ENCODE results near the gene MARCHF11.

MARCHF11 gene, protein sequence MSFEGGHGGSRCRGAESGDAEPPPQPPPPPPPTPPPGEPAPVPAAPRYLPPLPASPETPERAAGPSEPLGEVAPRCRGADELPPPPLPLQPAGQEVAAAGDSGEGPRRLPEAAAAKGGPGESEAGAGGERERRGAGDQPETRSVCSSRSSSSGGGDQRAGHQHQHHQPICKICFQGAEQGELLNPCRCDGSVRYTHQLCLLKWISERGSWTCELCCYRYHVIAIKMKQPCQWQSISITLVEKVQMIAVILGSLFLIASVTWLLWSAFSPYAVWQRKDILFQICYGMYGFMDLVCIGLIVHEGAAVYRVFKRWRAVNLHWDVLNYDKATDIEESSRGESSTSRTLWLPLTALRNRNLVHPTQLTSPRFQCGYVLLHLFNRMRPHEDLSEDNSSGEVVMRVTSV

DNA sequence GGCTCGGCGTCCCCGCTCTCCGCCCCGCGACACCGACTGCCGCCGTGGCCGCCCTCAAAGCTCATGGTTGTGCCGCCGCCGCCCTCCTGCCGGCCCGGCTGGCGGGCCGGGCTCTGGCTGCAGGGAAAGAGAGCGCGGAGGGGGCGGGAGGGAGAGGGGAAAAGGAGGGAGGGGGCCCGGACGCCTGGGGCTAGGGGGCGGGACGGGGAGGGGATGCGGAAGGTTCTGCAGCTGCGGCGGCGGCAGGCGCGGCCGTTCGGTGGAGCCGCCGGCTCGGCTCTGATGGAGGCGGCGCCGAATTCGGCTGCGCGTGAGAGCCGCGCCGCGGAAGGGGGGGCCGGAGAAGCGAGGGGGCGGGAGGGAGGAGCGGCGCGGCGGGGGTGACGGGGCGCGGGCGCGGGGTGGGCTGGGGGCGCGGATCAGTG lies at the start of gene MARCHF11:
TSS of gene MARCHF11 (minus strand) at position 281 of the 425 bp plus-strand sequence. CDS start at position 65, 216 bp downstream.
- no peak for DNase-seq (ENCODE audit: low read depth)

DNA sequence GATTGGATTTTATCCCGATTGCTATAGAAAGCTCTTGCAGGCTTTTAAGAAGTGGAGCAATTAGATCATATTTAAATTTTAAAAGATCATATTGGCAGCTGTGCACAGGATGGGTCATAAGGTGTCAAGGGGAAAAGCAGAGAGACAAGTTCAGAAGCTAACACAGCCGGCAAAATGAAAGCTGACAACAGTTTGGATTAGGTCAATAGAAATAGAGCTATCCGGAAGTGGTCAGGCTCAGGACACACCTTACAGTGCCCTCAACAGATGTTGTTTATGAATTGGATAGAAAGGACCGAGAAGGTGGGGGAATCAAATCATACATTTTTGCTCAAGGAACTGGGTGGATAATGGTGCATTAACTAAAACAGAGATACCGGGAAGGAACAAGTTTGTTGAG lies 46.3 kb upstream of the MARCHF11 start:
- DNase-seq (ENCODE audit: low read depth) = no peak

DNA sequence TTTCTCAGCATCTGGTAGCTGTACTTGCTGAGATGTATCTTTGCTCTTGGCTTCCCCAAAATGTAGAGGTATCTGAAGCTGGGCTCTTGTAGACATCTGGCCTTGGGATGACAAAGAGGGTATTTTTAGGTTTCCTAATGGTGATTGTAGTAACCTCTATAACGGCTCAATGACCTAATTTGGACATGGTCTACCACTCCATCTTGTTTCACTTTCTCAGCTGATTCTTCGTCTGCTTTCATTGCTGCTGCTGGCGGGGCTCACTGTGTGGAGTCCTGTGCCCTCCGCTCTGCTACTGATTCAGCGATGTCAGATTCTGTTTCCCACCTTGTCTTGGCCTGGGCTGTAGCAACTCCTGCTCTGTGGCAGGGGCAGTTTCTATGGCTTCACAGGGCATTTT lies 12.7 kb upstream of the MARCHF11 start:
- no peak for DNase-seq (ENCODE audit: low read depth)

DNA sequence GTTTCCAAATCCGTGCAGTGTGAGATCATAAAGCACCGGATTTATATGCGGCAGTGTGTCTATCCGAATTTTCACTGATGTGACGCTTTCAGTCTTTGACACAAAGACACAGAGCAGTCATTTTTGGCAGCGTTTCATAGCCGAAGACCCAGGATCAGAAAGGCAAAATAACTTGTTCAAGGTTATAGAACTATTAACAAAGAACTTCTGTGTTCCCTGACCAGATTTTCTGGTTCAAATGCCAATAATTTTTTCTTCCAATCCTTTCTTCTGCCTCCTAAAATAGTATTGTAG lies 1.1 kb upstream of the MARCHF11 start:
- DNase-seq (ENCODE audit: low read depth) = no peak

DNA sequence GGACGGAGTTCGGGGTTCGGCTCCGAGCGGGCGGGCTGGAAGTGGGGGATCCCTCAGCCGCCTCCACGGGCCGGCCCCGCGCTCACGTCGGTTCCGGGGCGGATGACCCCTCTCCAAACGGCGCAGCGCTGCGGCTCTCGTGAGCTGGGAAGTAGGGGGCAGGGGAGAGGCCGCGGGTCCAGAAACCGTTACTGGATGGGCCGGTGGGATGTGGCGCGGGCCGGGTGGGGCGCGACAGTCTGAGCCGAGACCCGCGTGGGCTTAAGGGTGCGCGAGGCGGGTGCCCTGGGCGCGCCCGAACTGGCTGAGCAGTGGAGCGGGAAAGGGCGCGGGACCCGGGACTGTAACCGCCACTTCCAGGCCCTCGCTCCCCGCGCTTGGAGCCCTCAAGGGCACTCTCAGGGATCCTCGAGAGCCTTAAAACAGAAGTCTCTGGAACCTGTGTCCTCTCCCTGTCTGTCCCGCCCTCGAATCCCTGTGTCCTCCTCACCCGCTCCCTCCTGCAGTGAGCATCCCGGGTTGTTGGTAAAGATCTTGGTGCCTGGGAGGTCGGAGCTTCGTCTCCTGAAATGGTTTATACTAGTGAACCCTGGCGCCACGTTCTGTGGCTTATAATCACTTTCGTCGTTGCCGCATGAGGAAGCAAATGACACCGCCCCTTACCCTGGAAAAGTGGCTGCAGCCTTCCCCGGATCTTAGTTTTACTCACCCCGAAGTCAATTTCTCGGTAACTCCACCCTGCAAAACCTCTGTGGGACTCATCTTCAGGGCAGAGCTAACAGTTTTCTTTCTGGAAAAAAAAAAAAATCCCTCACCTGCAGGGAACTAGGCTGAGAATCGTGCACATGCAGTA lies 571 bp upstream of the MARCHF11 start:
- DNase-seq (ENCODE audit: low read depth) = no peak

DNA sequence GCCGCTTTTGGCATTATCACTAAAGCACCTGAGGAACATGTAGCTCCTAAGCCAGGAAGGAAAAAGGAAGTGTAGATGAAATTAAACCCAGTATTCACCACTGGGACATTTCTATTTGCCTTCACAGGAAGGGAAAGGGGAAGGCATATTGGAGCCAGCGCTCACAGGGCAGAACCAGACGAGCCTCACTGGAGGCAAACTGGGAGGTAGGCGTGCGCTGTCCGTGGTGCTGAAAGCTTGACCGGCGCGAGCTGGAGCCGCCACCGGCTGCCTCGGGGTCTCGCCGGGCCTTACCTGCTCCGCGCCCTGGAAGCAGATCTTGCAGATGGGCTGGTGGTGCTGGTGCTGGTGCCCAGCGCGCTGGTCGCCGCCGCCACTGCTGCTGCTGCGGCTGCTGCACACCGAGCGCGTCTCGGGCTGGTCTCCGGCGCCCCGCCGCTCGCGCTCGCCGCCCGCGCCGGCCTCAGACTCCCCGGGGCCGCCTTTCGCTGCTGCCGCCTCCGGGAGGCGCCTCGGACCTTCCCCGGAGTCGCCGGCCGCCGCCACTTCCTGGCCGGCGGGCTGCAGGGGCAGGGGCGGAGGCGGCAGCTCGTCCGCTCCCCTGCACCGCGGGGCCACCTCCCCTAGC lies 732 bp downstream of the MARCHF11 start:
- DNase-seq (ENCODE audit: low read depth) = no peak

DNA sequence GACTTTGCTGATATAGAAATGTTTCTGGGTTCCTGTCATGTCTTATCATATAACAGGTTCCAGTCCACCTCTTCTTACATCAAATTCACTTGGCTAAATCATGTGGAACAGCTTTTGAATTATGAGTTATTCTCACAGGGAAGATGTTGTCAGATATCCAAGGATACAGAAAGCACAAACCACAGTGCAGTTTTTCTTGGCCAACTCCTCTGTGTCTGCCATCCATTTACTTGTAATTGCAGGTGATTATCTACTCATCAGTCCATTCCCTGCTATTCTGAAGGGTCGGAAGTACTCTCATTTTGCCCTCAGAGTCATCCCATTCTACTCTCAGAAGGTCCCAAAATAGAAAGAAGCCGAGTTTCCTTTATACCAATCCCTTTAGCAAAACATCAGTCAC lies 10.0 kb downstream of the MARCHF11 start:
- no peak for DNase-seq (ENCODE audit: low read depth)

DNA sequence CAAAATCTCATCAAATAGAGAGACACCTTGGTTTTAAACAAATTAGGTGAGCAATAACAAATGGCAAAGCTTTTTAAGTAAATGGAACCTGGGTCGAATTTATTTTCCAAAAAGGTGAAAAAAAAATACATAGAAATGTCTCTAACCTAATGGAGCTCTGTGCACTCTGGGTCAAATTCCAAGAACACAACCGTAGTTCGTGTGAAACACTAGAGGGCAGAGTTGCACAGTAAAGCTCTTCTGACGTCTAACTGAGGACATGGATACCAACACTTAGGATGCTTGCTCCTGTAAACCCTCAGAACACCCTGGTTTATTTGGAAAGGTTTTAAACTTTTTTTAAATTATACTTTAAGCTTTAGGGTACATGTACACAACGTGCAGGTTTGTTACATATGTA lies 18.9 kb downstream of the MARCHF11 start:
- DNase-seq (ENCODE audit: low read depth) = no peak

DNA sequence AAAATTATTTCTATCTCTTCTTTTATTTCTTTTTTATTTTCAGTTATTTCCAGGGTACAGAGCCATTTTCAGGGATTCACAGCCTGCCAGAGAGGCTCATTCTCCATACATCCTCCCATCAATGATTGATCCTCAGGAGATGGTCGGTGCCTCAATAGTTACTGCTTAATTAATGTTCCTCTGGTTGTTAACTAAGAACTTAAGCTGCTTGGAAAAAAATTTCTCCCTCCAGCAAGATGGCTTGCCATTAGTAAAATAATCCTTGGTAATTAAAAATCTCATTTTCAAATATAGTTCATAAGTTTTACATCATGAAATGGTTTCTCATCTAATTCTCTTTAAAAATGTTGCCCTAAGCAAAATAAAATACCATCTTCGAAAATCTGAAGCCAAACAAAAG lies 20.0 kb downstream of the MARCHF11 start:
- DNase-seq (ENCODE audit: low read depth) = no peak

DNA sequence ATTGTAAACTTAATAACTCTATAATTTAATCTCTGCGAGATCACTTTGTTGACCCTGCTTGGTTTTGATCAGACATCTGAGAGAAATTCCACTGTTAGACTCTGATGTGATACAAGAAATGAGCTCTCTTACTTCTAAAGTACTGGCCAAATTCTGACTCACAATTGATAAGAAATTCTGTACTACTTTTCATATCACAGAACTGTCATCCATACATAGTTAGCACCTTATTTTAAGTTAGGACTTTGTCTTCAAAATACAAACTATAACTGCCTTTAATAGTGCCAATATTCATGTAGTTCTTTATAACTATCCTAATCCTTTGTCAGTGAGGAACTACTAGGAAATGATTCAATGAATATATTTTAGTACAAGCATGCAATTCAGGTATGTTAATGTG lies 23.4 kb downstream of the MARCHF11 start:
- no peak for DNase-seq (ENCODE audit: low read depth)

DNA sequence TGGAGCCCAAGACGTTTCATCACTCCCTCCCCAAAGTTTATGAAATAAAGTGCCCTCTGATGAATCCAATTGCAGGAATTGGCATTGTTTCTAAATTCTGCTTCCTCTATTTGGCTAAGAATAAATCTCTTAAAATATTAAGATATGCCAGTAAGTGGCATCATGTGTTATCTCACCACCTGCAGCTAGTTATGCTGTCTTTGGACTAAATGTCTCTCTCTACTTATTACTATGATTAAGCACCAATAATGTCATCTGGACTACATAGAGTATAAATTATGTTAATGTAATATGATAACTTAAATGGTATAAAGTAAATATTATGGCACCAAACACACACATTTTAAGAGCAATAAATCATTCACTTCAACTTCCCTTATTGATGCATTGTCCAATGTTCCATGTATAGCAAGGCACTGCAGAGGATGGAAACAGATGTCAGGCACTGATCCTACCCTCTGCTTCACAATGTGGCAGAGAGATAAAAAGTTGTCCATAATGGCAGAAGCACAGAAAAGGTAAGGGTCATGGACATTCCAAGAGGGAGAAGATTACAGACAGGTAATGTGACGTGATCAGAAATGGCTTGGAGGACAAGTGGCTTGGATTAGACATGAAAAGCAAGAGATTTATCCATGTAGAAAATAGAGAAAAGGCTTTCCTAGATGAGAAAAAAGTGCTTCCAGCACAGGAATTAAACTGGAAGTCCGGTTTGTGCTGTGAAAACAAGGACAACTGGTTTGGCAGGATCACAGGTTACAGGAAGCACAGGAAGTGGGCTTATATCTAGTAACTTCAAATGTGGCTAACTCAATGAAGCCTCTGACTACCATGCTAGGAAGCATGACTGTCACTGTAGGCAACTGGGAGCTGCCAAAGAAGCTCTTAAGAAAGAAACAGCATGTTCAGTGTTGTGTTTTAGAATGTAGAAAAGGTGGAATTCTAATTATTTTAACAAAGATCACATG lies 26.7 kb downstream of the MARCHF11 start:
- no peak for DNase-seq (ENCODE audit: low read depth)

DNA sequence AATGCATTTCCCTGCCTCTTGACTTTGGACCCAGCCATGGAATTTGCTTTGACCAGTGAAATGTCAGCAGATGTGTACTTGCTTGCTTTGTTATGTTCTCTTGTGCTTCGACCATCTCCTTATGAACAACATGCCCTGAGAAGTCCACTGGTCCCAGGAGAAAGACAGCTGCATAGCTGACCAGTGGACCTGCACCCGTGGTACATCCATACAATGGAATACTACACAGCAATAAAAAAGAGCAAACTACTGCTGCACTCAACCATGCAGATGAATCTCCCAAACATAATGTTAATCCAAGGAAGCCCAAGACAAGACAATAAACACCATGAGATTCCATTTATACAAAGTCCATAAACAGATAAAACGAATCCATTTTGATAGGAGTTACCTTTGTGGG lies 30.0 kb downstream of the MARCHF11 start:
- DNase-seq (ENCODE audit: low read depth) = no peak

DNA sequence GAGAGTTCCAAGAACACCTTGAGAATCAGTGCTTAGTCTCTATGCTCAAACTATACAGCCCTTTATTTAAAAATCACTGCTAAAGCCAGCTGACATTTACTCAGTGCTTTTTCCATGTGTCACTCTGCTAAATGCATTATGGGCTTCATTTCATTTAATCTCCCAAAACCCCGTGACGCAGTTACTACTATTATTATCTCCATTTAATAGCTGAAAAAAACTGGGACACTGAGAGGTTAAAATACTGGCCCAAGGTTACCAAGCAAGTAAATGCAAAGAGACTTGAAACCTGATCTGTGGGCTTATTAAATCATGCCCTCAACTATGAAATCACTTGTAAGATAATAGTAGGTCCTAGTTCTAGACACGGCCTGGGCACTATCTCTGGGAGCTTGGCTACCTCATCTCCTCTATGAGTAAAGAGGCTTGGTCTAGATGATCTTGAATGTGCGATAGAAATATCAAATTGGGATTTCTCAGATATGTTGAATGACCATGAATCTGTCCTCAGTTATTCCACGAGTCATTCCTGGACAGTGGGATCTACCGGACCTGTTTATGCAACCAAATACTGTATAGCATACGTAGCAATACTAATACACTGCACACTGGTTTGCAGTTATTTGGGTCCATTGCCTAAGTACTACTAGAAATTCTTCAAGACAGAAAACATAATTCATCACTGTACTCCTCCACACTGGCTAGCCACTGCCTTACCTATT lies 32.3 kb downstream of the MARCHF11 start:
- no peak for DNase-seq (ENCODE audit: low read depth)

DNA sequence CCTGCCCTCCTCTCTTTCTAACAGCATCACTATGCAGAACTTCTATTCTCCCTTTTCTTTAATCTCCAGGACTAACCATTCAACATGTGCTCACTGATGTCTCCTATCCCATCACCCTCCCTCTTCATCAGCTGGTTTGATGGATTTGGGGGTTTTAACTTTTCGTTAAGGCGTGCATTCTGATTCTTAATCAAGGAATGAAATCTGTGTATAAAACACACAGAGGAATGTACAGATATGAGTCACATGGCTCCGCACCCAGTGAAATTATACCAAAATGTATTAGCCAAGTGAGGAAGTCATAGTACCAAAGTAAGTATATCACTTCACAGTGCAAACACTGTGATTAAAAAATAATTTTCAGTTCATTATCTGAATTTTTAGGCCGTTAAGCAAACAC lies 35.2 kb downstream of the MARCHF11 start:
- DNase-seq (ENCODE audit: low read depth) = no peak

DNA sequence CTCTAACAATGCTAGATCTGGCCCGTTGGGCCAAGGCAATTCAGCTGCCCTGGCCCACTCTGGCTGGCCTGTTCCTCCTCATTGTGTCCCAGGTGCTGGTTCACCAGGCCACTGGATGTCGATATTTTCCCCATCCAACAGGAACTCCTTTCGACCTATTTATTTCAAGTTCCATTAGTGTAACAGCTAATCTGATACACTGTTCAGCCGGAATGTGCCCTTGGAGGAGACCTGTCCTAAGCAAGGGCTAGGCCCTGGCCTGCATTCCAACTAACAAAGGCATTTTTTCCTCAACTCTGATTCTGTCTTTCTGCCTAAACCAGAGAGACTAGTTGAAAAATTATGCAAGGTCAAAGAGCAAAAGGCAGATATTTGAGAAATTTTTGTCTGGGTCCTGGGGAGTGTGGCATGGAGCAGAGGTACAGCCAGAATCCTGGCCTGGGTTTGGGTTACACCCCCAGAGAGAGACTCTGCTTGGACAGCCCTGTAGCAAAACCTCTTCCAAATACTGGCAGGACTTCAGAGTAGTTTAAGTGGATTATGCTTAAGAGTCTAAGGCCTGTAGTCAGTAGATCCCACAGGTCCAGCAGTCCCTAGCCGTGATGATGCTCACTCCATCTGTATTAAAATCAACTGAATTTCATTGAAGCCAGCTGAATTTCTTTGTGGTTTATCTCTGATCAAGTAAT lies 36.1 kb downstream of the MARCHF11 start:
- DNase-seq (ENCODE audit: low read depth) = no peak

DNA sequence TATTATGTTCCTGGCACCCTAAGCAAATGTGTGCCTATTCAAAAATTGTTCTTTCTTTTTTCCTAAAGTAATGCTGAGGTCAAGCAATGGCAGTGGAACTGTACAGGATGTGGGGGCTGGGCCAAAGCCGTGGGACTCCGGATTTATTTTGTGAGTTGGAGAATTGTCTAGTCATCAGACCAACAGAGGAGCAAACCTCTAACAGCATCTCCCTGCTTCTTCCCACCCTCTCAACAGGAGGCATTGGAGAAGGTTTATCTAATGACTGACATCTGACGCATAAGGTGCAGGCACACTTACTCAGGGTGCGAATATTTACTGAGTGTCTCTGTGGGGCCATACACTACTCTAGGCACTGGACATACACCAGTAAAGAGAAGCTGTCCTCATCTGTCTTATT lies 38.6 kb downstream of the MARCHF11 start:
- DNase-seq (ENCODE audit: low read depth) = no peak

DNA sequence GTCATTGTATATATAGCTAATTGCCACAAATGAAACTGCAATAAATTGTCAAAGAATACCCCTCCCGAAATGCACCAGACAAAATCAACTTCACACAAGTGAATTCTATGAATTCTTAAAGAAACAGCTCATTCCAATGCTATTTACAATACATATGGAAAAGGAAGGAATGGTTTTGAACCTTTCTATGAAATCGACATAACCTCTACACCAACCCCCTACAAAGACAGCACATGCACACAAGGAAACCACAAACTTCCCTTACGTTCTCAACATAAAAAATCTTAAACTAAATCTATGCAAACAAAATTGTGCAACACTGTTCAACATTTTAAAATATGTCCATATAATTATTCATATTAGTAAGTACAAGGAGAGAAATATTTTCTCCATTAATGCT lies 39.2 kb downstream of the MARCHF11 start:
- no peak for DNase-seq (ENCODE audit: low read depth)

DNA sequence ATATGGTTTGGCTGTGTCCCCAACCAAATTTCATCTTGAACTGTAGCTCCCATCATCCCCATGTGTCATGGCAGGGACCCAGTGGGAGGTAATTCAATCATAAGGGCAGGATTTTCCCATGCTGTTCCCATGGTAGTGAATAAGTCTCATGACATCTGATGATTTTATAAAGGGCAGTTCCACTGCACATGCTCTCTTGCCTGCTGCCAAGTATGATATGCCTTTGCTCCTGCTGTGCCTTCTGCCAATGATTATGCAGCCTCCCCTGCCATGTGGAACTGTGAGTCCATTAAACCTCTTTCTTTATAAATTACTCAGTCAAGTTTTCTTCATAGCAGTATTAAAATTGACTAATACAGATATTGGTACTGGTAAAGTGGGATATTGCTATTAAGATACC lies 42.4 kb downstream of the MARCHF11 start:
- no peak for DNase-seq (ENCODE audit: low read depth)

DNA sequence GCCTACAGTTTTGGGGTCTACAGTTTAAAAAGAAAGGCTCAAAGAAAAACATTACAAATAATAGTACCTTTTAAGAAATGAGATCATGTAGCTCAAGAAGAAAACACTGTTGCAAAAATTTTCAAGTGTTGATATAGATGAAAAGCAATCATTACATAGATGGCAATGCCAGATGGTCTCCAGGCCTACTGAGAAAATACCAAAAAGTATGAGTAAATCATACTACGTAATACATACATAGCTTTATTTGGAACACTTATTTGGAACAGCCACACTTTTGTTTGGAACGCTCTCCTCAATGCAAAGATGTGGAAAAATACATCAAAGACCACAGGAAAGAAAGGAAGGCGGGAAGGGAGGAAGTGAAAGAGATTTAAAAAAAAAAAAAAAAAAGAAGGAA lies 44.1 kb downstream of the MARCHF11 start:
- DNase-seq (ENCODE audit: low read depth) = no peak

DNA sequence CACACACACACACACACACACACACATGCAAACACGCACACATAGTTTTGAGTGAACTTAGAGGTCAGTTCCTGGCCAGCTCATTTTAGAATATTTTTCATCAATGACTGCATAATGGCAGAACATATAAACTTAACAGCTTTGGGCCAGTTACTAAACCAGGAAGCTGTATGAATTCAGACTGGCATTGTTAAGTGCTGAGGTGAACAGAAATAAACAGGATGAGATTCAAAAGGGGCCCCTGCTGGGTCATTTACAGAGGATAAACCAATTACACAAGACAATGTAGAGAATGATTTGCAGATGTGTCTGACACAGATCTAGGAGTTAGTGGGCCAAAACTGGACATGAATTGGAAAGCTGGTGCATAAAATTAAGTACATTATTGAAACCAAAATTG lies 44.6 kb downstream of the MARCHF11 start:
- no peak for DNase-seq (ENCODE audit: low read depth)

DNA sequence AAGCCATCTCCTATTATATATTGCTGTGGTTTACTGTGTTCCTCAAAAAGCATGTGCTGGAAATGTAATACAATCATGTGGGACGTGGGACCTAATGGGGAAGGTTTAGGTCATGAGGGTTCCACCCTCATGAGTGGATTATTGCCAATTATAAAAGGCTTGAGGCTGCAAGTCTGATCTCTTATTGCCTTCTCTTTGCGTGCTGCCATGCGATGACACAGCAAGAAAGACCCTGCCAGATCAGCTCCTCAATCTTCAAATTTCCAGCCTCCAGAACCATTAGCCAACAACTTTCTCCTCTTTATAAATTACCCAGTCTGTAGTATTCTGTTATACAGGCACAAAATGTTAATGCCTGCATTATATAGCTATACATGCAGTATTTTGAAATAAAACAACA lies 45.4 kb downstream of the MARCHF11 start:
- no peak for DNase-seq (ENCODE audit: low read depth)

All from T-helper 22 cell (primary cell).